Diencephalon (tissue), 1 donor: ENCODE results near the gene ZNF433. TPM values are rescaled to one million over a fixed set of nuclear protein-coding genes. Genes with fewer than 3 reads are reported as not detected.

Experiments
- small RNA-seq: library from RNA; depleted of rRNA; stranded (forward); fragments of <200 nt; gene quantifications from one replicate; pipeline ENCODE3, GENCODE V24; 2014
- total RNA-seq: library from RNA; depleted of rRNA; stranded (reverse); fragments of >200 nt; gene quantifications from one replicate; pipeline ENCODE4 v1.2.3, GENCODE V29; 2014

The ZNF433 gene
- 14.1 TPM for total RNA-seq

GRCh38 chr19:12035220-12036172 lies at the start of gene ZNF433:
Gene ZNF433, minus strand, starts transcription at chr19:12035679. Its CDS starts 140 bp downstream, at chr19:12035539.

GRCh38 chr19:12064590-12065538 lies 29.4 kb upstream of the ZNF433 start, which contains the start of gene ZNF844:
Gene ZNF844, plus strand, starts transcription at chr19:12064731. Its CDS starts 143 bp downstream, at chr19:12064874.

DNA sequence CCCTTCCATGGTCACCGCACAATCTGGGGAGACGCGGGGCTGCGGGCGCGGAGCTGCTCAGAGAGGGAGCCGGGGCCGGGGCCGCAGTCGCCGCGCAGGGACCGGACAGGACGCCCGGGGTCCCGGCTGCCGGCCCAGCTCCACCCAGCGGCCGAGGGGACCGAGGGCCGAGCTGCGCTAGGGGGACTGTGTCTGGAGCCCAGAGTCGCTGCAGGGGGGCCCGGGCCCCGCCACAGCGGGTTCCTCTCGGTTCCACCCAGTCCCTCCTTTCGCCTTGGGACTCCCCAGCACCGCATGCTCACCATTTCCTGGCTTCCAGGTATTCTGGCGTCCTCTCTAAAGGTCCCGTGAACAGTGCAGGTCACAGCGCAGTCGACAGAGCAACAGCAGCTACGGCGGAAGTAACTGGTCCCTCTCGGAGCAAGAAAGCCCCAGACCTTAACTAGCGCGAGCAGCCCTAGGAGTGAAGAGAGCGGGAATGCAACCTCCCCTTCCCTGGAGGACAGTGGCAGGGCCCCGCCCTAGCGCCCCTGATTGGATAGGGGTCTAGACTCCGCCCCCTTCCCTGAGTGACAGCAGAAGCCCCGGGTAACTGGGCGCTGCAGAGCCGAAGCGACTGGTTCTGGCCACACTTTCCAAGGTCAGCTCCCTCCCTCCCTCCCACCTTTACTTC lies 17.2 kb upstream of the ZNF433 start, which contains the start of gene ZNF878:
Gene ZNF878 (minus strand): TSS at position 465 of the 673 bp plus-strand sequence. CDS start 160 bp downstream, at position 305.

DNA sequence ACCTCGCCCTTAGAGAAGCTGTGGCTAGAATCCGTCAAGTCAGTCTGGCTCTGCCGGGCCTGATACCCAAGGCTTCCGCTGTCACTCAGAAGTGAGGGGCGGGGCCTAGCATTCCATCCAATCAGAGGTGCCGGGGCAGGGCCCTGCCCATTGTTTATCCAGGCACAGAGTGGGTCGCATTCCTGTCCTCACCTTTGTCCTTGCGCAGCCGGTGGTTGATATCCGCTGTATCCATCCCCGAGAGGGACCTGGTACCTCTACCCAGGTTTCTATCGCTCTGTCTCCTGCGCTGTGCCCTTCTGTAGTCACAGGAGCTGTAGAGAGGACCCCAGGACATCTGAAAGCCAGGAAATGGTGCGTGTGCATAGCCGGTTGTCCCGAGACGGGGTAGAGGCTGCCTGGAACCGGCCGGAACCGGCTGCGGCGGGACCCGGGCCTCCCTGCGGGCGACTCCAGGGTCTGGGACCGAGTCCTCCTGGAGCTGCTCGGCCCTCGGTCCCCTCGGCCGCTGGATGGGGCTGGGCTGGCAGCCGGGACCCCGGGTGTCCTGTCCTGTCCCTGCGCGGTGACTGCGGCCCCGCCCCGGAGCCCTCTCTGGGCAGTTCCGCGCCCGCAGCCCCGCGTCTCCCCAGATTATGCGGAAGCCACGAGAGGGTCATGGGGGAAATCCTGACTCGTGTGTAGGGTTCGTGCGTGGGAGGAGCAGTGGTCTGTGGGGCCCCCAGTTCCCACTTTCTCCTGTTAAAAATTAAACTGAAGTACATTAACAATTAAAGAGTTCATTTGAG lies 70.4 kb downstream of the ZNF433 start, which contains the start of gene ZNF763:
Gene ZNF763 (plus strand): TSS at position 183 of the 788 bp plus-strand sequence. CDS start 169 bp downstream, at position 352.

Small RNAs within 50 kb of the gene (small RNA-seq; reads per million reads assigned to genes)
- gene RNA5SP464 (not detected), gene RNA5SP465 (not detected), gene RNA5SP466 (not detected)

Other genes starting within 250 kb of the ZNF433 start
- 14.8 TPM for gene ZNF491, start 237.2 kb downstream of the ZNF433 start, total RNA-seq
- 19.4 TPM for gene ZNF440, start 221.4 kb downstream of the ZNF433 start, total RNA-seq
- gene ZNF439, start 187.0 kb downstream of the ZNF433 start, total RNA-seq: 32.3 TPM
- gene ZNF69, start 147.9 kb downstream of the ZNF433 start, total RNA-seq: 22.1 TPM
- 15.0 TPM for gene ZNF700, start 110.6 kb downstream of the ZNF433 start, total RNA-seq
- 3.5 TPM for gene ZNF763, start 70.6 kb downstream of the ZNF433 start, total RNA-seq
- gene ZNF878, start 17.3 kb upstream of the ZNF433 start, total RNA-seq: 0.46 TPM
- gene ZNF844, start 29.1 kb upstream of the ZNF433 start, total RNA-seq: 12.9 TPM
- gene ZNF20, start 104.7 kb upstream of the ZNF433 start, total RNA-seq: 8.5 TPM
- gene ZNF625, start 121.1 kb upstream of the ZNF433 start, total RNA-seq: 24.5 TPM
- 24.7 TPM for gene ZNF136, start 127.4 kb upstream of the ZNF433 start, total RNA-seq